SK-N-SH (cell line): ENCODE measurements around the gene IGF2BP2. TPM values are rescaled to one million over a fixed set of nuclear protein-coding genes. Genes with fewer than 3 reads are reported as not detected.

Source experiments
- CTCF ChIA-PET: fragments of 300-600, 350-600 bp; formaldehyde crosslinking; extraction: SDS; loops from one replicate; lab custom pipeline; 2021; lab: Yijun Ruan, JAX
- POLR2A ChIA-PET: fragments of 350-600 bp; sonication (Branson Sonifier 250); formaldehyde crosslinking; extraction: SDS; loops from one replicate; lab custom pipeline; 2020; ENCODE audit warnings: antibody characterized with exemption, inconsistent platforms; lab: Yijun Ruan, JAX
- DNase-seq: peaks from one replicate; pipeline ENCODE4 v3.0.0; 2012
- H2AFZ ChIP-seq: fragments of 200-600 bp; sonication (generic); 2 replicates; pipeline ENCODE4 v1.8.1; 2016; ENCODE audit warnings: antibody characterized with exemption, mild to moderate bottlenecking, low read depth
- H3F3A ChIP-seq: fragments of 200-600 bp; sonication (generic); replicated peaks from 2 replicates; pipeline ENCODE3; 2016; ENCODE audit warnings: antibody characterized with exemption, mild to moderate bottlenecking; ENCODE audit not compliant: insufficient read depth
- H3K27ac ChIP-seq, 2 experiments: fragments of 200-500 bp in 1 of 2; fragments of 200-600 bp in 1 of 2; sonication (Bioruptor generic) in 1 of 2; sonication (generic), shearing (Covaris generic) in 1 of 2; 2 replicates each; pipeline versions ENCODE4 v1.5.1 to v1.6.1; 2014 to 2016; ENCODE audit warnings: low read depth in 2 of 2, inconsistent platforms in 1 of 2, low read length in 1 of 2, mild to moderate bottlenecking in 1 of 2, mixed read lengths in 1 of 2
- H3K27me3 ChIP-seq: fragments of 200-600 bp; sonication (generic), shearing (Covaris generic); 2 replicates; pipeline ENCODE4 v1.6.1; 2016; ENCODE audit warnings: mixed run types; ENCODE audit not compliant: insufficient read depth
- H3K36me3 ChIP-seq, 2 experiments: fragments of 200-500 bp in 1 of 2; fragments of 200-600 bp in 1 of 2; sonication (Bioruptor generic) in 1 of 2; sonication (generic) in 1 of 2; replicated peaks in 1 of 2; 2 replicates each; pipeline versions ENCODE3 to v1.5.1; 2014 to 2016; ENCODE audit warnings: low read length in 1 of 2, mild to moderate bottlenecking in 1 of 2; ENCODE audit not compliant: insufficient read depth in 2 of 2, control insufficient read depth in 1 of 2
- H3K4me1 ChIP-seq, 2 experiments: fragments of 200-500 bp in 1 of 2; fragments of 200-600 bp in 1 of 2; sonication (Bioruptor generic) in 1 of 2; sonication (generic), shearing (Covaris generic) in 1 of 2; 2 replicates each; pipeline versions ENCODE4 v1.5.1 to v1.6.1; 2014 to 2016; ENCODE audit warnings: low read depth in 1 of 2, low read length in 1 of 2, mixed run types in 1 of 2; ENCODE audit not compliant: insufficient read depth in 2 of 2, control insufficient read depth in 1 of 2
- H3K4me2 ChIP-seq: fragments of 200-600 bp; sonication (generic), shearing (Covaris generic); 2 replicates; pipeline ENCODE4 v1.6.1; 2017; ENCODE audit warnings: mixed run types
- H3K4me3 ChIP-seq, 2 experiments: fragments of 200-500 bp in 1 of 2; fragments of 200-600 bp in 1 of 2; sonication (Bioruptor generic) in 1 of 2; sonication (generic), shearing (Covaris generic) in 1 of 2; 2 replicates each; pipeline versions ENCODE4 v1.5.1 to v1.8.1; 2014 to 2016; ENCODE audit warnings: low read depth in 2 of 2, inconsistent platforms in 1 of 2, low read length in 1 of 2, mild to moderate bottlenecking in 1 of 2, mixed read lengths in 1 of 2, moderate library complexity in 1 of 2
- H3K79me2 ChIP-seq: fragments of 200-600 bp; sonication (generic); 2 replicates; pipeline ENCODE4 v1.8.1; 2017; ENCODE audit warnings: mild to moderate bottlenecking; ENCODE audit not compliant: insufficient read depth
- H3K9ac ChIP-seq: fragments of 200-600 bp; sonication (generic); 2 replicates; pipeline ENCODE4 v1.6.1; 2017; ENCODE audit warnings: mixed run types
- H3K9me2 ChIP-seq: fragments of 200-600 bp; sonication (generic); 2 replicates; pipeline ENCODE4 v1.6.1; 2017; ENCODE audit warnings: mixed run types
- H3K9me3 ChIP-seq: fragments of 200-600 bp; sonication (generic); 2 replicates; pipeline ENCODE4 v1.6.1; 2017; ENCODE audit warnings: mixed run types, mild to moderate bottlenecking, moderate library complexity
- H4K20me1 ChIP-seq: fragments of 200-600 bp; sonication (generic); 2 replicates; pipeline ENCODE4 v1.6.1; 2017; ENCODE audit warnings: mild to moderate bottlenecking, mixed run types; ENCODE audit not compliant: insufficient read depth
- CHD2 ChIP-seq: fragments of 150-350 bp; IDR thresholded peaks from 2 replicates; pipeline ENCODE4 v1.6.1; 2018; ENCODE audit warnings: low read length; ENCODE audit not compliant: partially characterized antibody
- FOSL2 ChIP-seq: IDR thresholded peaks from 2 replicates; pipeline ENCODE4 v1.4.0; 2012; ENCODE audit warnings: low read depth, mild to moderate bottlenecking, moderate library complexity, borderline replicate concordance
- FOXM1 ChIP-seq: IDR thresholded peaks from 2 replicates; pipeline ENCODE4 v1.4.0; 2012; ENCODE audit warnings: low read depth, mild to moderate bottlenecking
- NFIC ChIP-seq: IDR thresholded peaks from 2 replicates; pipeline ENCODE4 v1.4.0; 2012; ENCODE audit warnings: borderline replicate concordance
- USF2 ChIP-seq: fragments of 150-350 bp; IDR thresholded peaks from 2 replicates; pipeline ENCODE4 v1.6.1; 2017; ENCODE audit warnings: antibody characterized with exemption, low read length, low read depth, borderline replicate concordance
- YY1 ChIP-seq: IDR thresholded peaks from 2 replicates; pipeline ENCODE4 v1.4.0; 2012; ENCODE audit warnings: low read depth, mild to moderate bottlenecking
- WGBS: methylation state at CpG from one replicate; pipeline ENCODE4 v1.1.6; 2017; ENCODE audit warnings: low lambda C conversion rate; 5-methylcytosine and 5-hydroxymethylcytosine counted together
- polyA plus RNA-seq, 3 experiments: library from polyadenylated mRNA; depleted of rRNA; stranded (reverse); fragments of >200 nt; gene quantifications; 2 replicates each; pipeline ENCODE4 v1.2.3, GENCODE V29; 2012
- TF ChIP-seq, protein P1 (sequence below): fragments of 150-350 bp; IDR thresholded peaks from 2 replicates; pipeline ENCODE4 v1.6.1; 2016; ENCODE audit warnings: mild to moderate bottlenecking, low read depth, low read length
- TF ChIP-seq, protein P2 (sequence below): IDR thresholded peaks from 2 replicates; pipeline ENCODE4 v1.4.0; 2012; ENCODE audit warnings: low read depth

IGF2BP2 gene
- polyA plus RNA-seq, 1 of the 3 experiments (the other 2 are of a cell fraction): 5.4 TPM

DNA sequence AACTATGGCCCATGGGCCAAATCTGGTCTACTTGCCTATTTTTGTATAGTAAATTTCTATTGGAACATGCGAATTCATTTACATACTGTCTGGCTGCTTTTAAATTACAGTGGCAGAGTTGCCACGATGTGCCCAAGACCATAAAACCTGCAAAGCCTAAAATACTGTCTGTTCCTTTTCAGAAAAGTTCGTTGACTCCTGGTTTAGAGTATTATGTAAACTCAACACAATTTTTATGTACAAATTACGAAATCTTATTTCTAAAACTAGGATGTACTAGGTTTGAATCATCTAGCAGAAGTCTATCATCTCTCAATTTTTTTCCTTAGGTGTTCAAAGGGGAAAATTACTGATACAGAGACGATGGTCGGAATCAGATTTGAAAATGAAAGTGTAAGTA, 211.8 kb downstream of the IGF2BP2 start:
- no peak overlapping the region for H3K9ac ChIP-seq
- 79% methylated on average over 6 of the region's 6 CpGs for WGBS
- H3K36me3 ChIP-seq: peaks cover 49 to 58% of the 10 kb centered on the region in 2 experiments
- no peaks in the 10 kb centered on the region for H3K9me3 ChIP-seq
- POLR2A ChIA-PET: no interaction called here
- H3K4me2 ChIP-seq: no peak overlapping the region
- no peak overlapping the region for H3K27ac ChIP-seq
- no peak overlapping the region for H3K4me3 ChIP-seq
- no peaks in the 10 kb centered on the region for H3K4me1 ChIP-seq
- DNase-seq: no peak
- TF ChIP-seq FOSL2: no peak
- no peaks in the 10 kb centered on the region for H4K20me1 ChIP-seq
- no peaks in the 10 kb centered on the region for H3K27me3 ChIP-seq
- CTCF ChIA-PET: no interaction called here
- no peaks in the 10 kb centered on the region for H3K79me2 ChIP-seq
- H3F3A ChIP-seq: peaks cover 10% of the 10 kb centered on the region
- H2AFZ ChIP-seq: no peak overlapping the region
- H3K9me2 ChIP-seq: no peaks in the 10 kb centered on the region

DNA sequence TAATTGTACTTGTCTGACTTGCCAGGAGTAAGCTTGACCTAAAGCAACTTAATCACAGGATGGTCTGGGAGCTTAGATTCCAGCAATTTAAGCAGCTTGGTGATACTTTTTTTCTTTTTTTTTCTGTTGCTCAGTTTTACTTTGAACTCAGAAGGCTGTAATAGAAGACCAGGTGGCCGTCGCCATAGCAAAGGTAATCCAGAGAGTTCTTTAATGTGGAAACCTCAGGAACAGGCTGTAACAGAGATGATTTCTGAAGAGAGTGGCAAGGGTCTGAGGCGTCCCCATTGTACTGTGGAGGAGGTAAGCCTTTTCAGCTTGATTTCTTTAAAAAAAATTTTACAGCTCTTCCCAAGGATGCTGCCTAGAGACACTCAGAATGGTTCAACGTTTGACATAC, 218.6 kb downstream of the IGF2BP2 start:
- Histone ChIP-seq H3K9ac (no peak overlapping the region), H3F3A (peaks cover 6% of the 10 kb centered on the region), H3K9me2 (no peaks in the 10 kb centered on the region), H3K36me3 (peaks cover 45 to 59% of the 10 kb centered on the region in 2 experiments), H2AFZ (no peak overlapping the region), H3K4me2 (no peak overlapping the region), H3K4me1 (no peaks in the 10 kb centered on the region), H3K9me3 (no peaks in the 10 kb centered on the region), H3K4me3 (no peak overlapping the region), H3K79me2 (no peaks in the 10 kb centered on the region), H3K27me3 (no peaks in the 10 kb centered on the region), H4K20me1 (no peaks in the 10 kb centered on the region), H3K27ac (no peak overlapping the region)
- CTCF ChIA-PET: interaction anchor here (1.4 kb wide), 1 partner anchor 54 kb away, joined by 7 read pairs; no protein-coding TSS in a partner anchor
- POLR2A ChIA-PET: interaction anchor here (0.9 kb wide), 1 partner anchor 19 kb away, joined by 5 read pairs; no protein-coding TSS in a partner anchor
- WGBS: 78% methylated on average over 4 of the region's 4 CpGs
- TF ChIP-seq NFIC (no peak), YY1 (no peak)
- TF ChIP-seq, protein P1, sequence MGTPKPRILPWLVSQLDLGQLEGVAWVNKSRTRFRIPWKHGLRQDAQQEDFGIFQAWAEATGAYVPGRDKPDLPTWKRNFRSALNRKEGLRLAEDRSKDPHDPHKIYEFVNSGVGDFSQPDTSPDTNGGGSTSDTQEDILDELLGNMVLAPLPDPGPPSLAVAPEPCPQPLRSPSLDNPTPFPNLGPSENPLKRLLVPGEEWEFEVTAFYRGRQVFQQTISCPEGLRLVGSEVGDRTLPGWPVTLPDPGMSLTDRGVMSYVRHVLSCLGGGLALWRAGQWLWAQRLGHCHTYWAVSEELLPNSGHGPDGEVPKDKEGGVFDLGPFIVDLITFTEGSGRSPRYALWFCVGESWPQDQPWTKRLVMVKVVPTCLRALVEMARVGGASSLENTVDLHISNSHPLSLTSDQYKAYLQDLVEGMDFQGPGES: no peak
- DNase-seq: no peak

DNA sequence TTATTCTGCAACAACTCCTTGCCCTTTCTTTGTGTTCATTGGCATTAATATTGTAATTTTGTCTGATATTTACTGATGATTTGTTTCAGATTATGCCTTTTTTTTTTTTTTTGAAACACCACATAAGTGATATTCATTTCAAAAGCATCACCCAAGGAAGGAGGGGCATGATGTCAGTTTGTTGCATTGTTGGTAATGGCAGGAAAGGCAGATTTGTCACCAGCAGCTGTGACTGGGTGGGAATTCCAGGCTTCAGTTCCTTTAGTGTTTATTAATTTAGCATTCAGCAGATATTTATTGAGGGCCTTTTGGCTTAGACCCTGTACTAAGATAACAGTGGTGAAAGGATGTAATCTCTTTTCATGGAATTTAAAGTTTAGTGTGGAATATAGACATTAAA, 219.3 kb downstream of the IGF2BP2 start:
- peaks cover 46 to 64% of the 10 kb centered on the region in 2 experiments for H3K36me3 ChIP-seq

More for the DNA sequence above, 219.3 kb downstream of the IGF2BP2 start:
- Histone ChIP-seq H3K4me3 (no peak overlapping the region), H4K20me1 (no peaks in the 10 kb centered on the region), H3K27ac (no peak overlapping the region), H3K79me2 (no peaks in the 10 kb centered on the region), H3F3A (peaks cover 6% of the 10 kb centered on the region), H3K27me3 (no peaks in the 10 kb centered on the region), H3K9me2 (no peaks in the 10 kb centered on the region), H3K9ac (no peak overlapping the region), H3K4me2 (no peak overlapping the region), H2AFZ (no peak overlapping the region), H3K4me1 (no peaks in the 10 kb centered on the region), H3K9me3 (no peaks in the 10 kb centered on the region)
- DNase-seq: no peak
- CTCF ChIA-PET: interaction anchor here (1.4 kb wide), 1 partner anchor 55 kb away, joined by 7 read pairs; no protein-coding TSS in a partner anchor
- TF ChIP-seq, protein P2, sequence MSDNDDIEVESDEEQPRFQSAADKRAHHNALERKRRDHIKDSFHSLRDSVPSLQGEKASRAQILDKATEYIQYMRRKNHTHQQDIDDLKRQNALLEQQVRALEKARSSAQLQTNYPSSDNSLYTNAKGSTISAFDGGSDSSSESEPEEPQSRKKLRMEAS: no peak
- no peak for TF ChIP-seq CHD2
- TF ChIP-seq USF2: no peak
- TF ChIP-seq FOXM1: no peak
- TF ChIP-seq, all 33 proteins: peak for 0
- POLR2A ChIA-PET: no interaction called here
